Measurements from ENCODE around the gene HDGFL1.

The HDGFL1 gene

DNA sequence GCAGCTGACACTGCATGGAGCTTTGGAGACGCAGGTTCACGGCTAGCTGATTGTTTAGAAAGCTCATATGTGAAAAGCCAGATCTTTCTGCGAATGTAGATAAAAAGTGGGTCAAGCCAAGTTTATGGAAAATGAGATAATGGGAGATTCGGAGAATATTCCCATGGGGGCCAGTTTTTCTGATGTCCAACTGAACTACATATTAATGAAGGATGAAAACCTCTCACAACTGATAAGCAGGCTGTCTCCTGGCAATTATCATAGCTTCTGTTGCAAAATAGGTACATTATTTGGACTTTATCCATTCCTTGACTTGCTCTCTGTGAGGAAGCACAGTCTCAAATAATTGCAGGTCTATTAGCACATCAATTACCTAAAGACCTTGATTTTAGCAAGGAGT is 21.1 kb downstream of the HDGFL1 start:
- DNase-seq (ENCODE audit: low spot score): no peak

GRCh38 chr6:22593895-22594294 is 24.5 kb downstream of the HDGFL1 start:
- no peak for DNase-seq (ENCODE audit: low spot score)

DNA sequence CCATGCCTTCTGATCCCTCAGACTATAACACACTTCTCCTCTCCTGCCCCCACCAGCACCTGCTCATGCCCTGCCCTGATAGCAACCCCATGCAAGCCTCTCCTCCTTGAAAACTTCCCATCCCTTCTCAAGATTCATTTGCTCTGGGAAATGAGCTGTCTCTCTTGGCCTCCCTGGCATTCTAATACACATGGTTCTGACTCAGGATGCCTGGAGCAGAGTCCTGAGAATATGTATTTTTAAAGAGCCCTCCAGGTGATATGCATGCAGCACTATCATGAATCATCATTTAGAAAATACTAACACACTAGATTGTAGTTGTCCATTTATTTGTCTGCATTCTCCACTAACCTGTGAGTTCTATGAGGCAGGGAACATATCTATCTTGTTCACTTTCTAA is 26.6 kb downstream of the HDGFL1 start:
- no peak for DNase-seq (ENCODE audit: low spot score)

DNA sequence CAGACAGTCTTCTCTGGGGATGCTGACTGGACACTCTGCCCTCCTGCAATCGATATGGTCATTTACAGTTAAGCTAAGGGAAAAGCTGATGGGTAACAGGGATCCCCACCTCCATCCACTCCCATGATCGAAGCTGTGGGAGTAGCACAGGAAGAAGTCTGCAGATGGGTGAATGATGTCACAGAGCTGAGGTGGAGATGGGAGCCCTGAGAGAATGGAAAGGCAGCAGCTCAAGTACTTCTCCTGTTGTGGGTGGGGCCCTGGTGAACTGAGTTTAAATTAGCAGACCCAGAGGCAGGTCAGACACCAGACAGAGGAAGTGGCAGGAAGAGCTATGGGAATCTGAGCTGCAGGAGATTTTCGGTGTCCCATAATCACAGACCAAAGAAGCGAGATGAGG is 29.0 kb downstream of the HDGFL1 start:
- DNase-seq (ENCODE audit: low spot score): no peak

DNA sequence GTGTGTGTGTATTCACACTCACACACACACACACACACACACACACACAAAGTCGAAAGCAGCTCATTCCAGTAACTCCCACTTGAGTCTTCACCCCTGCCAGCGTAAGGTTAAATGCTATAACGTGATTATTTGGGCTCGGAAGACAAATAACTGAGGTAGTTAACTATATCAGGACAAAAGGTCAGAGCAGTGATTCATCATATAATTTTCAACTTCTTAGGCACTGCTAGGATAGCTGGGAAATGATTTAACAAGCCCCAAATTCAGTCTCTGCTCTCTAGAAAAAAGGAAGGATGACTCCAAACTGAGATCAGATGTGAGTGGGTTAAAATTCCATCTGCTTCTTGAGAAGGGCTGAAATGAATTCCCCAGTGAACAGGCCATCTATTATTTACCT is 30.7 kb downstream of the HDGFL1 start:
- no peak for DNase-seq (ENCODE audit: low spot score)

- no peak for DNase-seq (ENCODE audit: low spot score)
Measured at GRCh38 chr6:22601984-22602383, 32.6 kb downstream of the HDGFL1 start.

DNA sequence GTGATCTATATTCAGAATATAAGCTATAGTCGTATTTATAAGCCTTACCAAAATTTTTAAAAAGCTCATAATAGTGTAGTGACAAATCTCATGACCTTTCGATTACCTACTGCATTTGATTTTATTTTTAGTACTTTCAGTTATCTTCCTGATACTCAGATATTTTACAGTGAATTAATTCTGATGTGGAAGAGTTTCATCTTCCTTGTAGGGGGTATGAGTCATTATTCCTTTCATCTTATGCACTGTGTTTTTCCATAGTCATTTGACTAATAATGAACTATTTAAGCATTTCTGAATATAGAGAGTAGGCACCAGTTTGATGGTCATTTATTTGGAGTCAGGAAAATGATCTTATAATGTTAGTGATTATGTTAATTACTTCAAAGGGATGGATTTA is 36.4 kb downstream of the HDGFL1 start:
- no peak for DNase-seq (ENCODE audit: low spot score)

GRCh38 chr6:22610127-22610526 is 40.8 kb downstream of the HDGFL1 start:
- DNase-seq (ENCODE audit: low spot score): no peak

- DNase-seq (ENCODE audit: low spot score): no peak
Measured at GRCh38 chr6:22612236-22612635, 42.9 kb downstream of the HDGFL1 start.

DNA sequence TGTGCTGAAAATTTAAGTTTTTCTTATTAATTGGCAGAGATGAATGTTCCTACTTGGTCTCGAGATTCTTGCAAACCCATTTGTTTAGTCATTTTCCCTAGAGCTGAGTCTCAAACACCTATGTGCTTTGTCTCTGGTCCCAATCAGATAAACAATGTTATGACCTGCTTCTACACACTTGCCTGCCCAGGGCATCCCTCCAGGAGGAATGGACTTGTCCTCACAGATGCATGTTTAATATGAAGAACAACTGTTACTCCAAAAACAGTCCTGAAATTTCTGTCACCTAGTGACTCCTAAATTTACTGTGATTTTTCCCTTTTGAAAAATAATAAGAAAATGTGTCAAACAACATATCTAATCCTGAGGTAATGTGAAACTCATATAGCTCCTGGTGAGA is 43.7 kb downstream of the HDGFL1 start:
- DNase-seq (ENCODE audit: low spot score): no peak

- no peak for DNase-seq (ENCODE audit: low spot score)
Measured at GRCh38 chr6:22613695-22614094, 44.3 kb downstream of the HDGFL1 start.

GRCh38 chr6:22614547-22614946 is 45.2 kb downstream of the HDGFL1 start:
- DNase-seq (ENCODE audit: low spot score): no peak

DNA sequence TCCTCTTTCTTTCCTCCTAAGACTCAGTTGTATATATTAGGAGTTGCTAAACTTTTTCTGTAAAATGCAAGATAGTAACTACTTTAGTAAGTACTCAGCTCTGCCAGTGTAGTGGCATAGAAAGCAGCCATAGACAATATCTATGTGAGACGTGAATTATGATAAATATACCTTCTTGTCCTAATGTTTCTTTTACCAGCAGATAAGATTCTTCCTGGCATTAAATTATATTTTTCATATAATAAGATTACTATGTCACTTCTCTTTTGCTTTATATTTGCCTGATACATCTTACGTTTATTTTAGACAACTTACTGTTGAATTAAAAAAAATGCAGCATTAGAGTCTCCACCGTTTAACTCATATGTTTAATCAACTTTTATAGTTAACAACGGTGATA is 51.7 kb downstream of the HDGFL1 start:
- no peak for DNase-seq (ENCODE audit: low spot score)

Measured in ecto neural progenitor cell (in vitro differentiated cells).